GM19240 (cell line): ENCODE data around the gene GIPC3.
A peak's percentile ranks its signal among the peaks of the same experiment; 100 is the strongest.

Experiments
- DNase-seq: peaks from one replicate; pipeline ENCODE4 v3.0.0; 2011; ENCODE audit warnings: low spot score; ENCODE audit not compliant: insufficient read length

Gene GIPC3

GRCh38 chr19:3604987-3605343, 19.7 kb downstream of the GIPC3 start:
- DNase-seq: no peak

DNA sequence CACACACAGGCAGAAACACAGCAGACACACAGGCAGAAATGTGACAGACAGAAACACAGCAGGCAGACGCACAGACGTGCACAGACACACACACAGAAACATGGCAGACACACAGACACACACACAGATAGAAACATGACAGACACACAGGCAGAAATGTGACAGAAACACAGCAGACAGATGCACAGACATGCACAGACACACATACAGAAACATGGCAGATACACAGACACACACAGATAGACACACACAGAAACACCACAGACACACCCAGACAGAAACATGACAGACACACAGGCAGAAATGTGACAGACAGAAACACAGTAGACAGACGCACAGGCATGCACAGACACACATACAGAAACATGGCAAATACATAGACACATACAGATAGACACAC, 20.1 kb downstream of the GIPC3 start:
- DNase-seq: no peak

- DNase-seq: no peak
Measured at GRCh38 chr19:3605770-3606169, 20.5 kb downstream of the GIPC3 start.

- DNase-seq: no peak
Measured at GRCh38 chr19:3606174-3606689, 21.0 kb downstream of the GIPC3 start.

DNA sequence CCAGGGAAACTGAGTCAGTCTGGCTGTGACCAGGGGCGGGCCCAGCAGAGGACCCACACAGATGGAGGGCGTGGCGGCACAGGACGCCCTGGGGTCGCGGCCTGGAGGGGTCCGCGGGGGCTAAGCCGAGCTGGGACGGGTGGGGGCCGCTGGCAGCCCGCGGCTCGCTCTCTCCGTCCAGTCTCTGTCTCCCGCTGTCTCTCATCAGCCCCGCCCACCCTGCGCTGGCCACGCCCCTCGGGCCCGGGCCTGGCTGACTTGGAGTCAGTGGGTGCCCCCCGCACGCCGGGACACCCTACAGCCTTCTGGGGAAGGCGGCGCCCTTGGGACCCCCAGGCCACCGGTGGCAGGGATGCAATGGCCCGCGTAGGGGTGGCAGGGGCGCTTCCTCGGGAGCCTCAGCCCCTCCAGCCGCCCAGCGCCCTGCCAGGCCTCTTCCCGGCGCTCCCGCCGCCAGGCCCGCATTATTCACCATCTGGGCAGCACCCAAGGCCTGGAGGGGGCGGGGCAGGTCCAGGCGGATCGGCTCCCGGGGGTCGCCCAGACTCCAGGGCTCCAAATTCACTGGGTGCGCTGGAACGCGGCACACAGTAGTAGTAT, 21.5 kb downstream of the GIPC3 start, which contains the start of gene TBXA2R:
TSS of gene TBXA2R (minus strand) at position 186 of the 600 bp plus-strand sequence. CDS start 6,241 bp downstream, outside the sequence.
- DNase-seq: peak; percentile 71

DNA sequence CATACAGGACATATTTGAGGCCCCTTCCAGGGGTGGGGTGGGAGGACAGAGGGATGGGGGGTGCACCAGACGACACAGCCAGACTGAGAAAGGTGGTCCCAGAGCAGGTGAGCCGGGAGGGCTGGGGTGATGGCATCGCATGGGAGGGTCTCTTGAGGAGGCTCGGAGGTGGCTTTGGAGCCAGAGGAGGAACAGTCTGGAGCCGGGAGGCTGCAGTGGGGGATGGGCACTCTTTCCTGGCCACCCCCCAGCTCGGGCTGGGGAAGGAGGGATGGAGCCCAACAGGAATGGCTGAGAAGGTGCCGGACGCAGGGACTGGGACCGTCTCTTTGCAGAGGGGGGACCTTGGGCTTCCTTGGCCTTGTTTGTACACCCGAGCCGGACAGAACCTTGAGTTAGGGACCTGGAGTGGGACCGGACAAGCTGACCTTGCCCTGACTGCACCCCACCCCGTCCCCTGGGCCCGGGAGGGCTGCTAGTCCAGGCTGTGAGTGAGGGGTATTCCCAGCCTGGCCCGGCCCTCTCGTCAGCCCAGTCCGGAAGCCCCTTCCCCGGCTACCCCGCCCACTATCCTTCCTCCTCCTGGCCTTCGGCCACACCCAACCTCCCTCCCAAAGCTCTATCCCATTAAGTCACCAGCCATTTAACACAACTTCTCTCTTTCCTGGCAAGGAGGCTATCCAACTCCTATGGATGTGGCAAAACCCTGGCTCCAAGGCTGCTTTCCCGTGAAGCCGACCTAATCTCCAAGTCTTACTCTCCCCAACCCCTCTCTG, 22.2 kb downstream of the GIPC3 start:
- DNase-seq: no peak

DNA sequence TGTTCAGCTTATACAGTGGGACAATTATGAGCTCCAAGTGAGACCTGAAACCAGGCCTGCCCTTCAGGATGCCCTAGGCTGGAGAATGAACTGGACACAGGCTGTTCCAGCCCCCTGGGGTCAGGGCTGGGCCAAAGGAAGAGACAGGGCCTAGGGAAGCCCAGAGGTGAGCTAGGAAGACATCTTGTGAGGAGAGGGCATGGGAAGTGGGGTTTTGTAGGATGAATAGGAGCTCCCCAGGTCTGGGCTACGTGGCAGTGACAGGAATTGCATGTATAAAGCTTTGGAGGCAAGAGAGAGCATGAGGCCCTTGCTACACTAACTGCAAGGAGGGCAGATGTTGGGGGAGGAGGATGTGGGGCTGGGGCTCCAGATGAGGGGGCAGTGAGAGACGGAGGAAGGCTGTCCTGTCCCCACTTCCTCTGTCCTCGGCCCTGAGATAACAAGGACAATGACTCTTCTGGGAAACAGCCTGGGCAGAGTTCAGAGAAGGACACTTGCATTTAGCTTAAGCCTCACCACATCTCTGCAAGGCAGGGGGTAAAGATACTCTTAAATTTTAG, 22.9 kb downstream of the GIPC3 start:
- no peak for DNase-seq

GRCh38 chr19:3608750-3609322, 23.6 kb downstream of the GIPC3 start:
- no peak for DNase-seq

DNA sequence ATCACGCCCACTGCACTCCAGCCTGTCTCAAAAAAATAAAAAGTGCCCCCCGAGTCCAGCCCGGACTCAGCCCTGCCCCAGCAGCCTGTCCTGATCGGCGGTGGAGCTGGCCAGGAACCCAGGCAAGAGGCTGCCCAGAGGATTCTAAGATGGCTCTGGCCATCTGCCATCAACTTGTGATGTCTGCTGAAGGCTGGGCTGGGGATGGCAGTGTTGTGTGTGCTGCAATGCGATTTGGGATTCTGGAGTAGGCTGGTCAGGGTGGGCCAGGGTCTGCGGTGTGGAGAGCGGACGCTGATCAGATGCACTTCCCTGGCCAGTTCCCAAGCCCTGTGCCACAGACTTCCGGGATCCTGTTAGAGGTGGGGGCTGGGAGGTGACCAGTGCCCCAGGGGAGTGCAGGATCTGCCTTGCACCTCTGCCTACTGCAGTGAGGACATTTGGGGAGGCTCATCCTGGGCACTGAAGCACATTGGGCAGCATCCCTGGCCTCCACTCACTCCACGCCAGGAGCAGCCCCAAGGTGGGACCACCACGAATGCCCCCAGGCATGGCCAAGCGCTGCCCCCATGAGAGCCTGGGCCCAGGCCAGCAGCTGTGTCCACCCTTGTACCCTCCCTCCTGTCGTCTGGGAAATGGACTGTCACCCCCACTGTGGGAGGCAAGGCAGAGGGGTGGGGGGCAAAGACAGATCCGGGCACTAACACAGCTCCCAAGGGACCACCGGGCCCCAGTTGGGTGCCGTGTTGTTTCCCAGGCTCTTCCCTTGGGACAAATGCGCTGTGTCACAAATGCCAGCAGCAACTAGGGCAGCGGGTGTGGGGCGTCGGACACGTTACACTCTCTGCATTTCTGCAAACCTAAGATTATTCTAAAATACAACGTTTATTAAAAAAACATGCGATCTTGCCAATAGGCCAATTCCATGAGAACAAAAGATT, 24.8 kb downstream of the GIPC3 start:
- no peak for DNase-seq

DNA sequence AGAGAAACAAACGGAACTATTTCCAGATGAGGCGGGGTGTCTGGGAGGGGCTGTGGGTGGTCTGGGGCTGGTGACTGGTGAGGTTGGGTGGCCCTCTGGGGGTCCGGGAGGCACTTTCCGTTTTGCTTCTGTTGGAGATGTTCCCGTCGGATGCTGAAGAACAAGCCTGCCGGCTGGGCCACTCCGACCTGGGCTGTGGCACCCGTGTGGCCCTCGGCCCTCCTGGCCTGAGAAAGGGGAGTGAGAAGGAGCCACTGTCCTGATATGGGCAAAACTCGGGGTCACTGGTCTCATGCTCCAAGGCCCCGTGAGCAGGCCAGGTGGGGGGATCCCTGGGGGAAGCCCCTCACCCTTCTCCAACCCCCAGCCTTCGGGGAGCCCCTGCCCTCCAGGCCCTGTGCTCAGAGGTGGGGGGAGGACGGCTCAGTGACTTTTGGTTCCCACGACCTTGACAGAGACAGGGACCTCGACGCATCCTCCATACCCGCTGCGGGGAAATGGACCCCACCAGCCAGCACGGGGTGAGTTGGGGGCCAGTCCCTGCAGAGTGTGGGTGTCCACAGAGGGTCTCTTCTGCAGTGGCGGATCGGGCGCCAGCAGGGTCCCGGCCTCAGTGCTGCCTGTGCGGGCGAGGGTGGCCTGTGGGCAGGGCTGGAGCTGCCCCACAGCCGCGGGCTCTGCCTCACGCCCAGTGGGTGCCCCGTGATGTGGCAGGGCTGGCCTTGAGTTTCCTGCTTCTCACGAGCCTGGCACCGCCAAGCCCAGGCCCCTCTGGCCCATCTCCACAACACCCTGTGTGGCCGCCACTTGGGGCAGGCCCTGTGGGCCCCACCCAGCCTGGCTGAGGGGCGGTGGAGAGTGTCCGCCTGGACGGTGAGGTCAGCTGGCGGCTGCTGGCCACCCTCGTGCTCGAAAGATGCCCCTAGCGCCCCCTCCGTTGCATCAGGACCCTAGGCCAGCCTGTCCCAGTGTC, 25.8 kb downstream of the GIPC3 start:
- DNase-seq: no peak

DNA sequence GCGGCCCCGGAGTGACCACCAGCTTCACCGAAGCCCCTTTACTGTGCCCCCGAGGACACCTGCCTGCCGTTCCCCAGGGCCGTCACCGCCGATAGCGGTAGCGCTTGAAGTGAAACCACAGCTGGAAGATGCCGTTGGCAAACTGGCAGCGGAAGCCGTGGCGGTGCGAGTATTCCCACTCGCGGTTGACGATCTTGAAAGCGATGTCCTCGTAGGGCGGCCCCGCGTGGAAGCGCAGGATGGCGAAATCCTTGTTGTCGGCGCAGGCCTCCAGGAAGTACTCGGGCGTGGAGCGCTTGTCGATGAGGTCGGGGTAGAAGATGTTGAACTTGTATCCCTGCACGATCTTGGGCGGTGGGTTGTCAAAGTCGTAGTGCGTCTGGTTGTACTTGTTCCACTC, 26.6 kb downstream of the GIPC3 start:
- DNase-seq: no peak

GRCh38 chr19:3612330-3612729, 27.1 kb downstream of the GIPC3 start:
- no peak for DNase-seq

GRCh38 chr19:3612901-3613741, 27.8 kb downstream of the GIPC3 start:
- DNase-seq: no peak

GRCh38 chr19:3613818-3614661, 28.8 kb downstream of the GIPC3 start:
- DNase-seq: no peak

DNA sequence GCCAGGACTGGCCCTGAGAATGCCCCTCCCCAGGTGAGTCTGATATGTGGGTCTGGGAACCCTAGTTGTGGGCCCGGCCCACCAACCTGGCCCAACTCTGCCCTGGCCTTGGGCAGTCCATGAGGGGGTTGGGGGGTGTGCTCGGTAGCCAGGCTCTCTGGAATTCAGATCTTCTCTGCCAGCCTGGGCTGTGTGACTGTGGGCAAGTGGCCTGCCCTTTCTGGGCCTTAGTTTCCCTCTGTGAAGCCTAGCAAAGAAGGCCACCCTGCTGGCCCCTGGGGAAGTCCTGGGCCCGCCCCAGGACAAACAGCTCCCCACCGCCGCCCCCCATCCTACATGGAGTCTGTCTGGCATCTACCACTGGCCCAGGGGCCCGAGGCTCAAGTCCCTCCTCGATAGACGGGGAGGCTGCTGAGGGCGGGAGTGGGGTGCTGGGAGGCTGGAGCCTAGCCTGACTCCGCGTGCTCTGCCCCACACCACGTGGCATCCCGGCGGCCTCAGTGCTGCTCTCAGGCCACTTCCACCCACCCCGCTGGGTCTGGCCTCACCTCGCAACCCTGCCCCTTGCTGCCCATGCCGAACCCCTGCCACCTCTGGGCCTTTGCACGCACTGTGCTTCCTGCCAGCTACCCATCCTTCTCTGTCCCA, 29.7 kb downstream of the GIPC3 start:
- DNase-seq: no peak

DNA sequence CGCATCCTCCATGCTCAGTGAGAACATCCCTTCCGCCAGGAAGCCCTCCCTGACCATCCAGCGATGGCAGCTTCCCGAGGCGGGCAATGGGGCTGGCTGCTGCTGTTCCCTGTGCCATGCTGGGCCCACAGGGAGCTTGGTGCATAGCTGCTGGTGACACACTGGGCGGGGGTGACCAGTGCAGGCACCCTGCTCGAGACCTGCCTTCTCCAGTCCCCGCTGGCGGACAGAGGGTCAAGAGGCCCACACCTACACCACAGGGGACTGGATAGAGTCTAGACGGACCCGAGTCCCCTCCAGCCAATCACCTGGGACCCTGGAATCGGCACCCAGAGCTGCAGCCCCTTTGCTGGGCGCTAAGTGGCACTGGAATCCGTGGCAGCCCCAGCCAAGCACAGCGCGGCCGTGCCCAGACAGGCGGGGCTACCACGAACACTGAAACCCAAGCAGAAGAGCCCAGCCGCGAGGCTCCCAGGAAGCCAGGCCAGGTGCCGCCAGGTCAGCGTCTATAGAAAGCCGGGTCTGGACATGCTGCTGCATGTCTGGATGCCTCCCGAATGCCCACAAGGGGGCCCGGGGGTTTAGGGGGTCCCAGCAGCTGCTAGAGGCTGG, 30.4 kb downstream of the GIPC3 start:
- DNase-seq: no peak

GRCh38 chr19:3617463-3617862, 32.2 kb downstream of the GIPC3 start:
- no peak for DNase-seq
